Suprapubic skin (tissue), 4 donors: Measurements from ENCODE around the gene EIF4E3. TPM values are rescaled to one million over a fixed set of nuclear protein-coding genes. Genes with fewer than 3 reads are reported as not detected.

Experiments used
- DNase-seq, 2 donors: peaks; one replicate each; pipeline ENCODE4 v3.0.0-alpha.2; 2019; ENCODE audit warnings: low spot score in 2 of 2
- H3K27ac ChIP-seq: fragments of 200-600 bp; sonication (generic); one replicate; pipeline ENCODE4 v1.5.1; 2019
- H3K27me3 ChIP-seq: fragments of 200-600 bp; sonication (generic); one replicate; pipeline ENCODE4 v1.5.1; 2019
- H3K36me3 ChIP-seq: fragments of 200-600 bp; sonication (generic); one replicate; pipeline ENCODE4 v1.5.1; 2019
- H3K4me1 ChIP-seq: fragments of 200-600 bp; sonication (generic); one replicate; pipeline ENCODE4 v1.5.1; 2019
- H3K4me3 ChIP-seq: fragments of 200-600 bp; sonication (generic); one replicate; pipeline ENCODE4 v1.5.1; 2019; ENCODE audit warnings: mild to moderate bottlenecking
- H3K9me3 ChIP-seq: fragments of 200-600 bp; sonication (generic); one replicate; pipeline ENCODE4 v1.5.1; 2019
- EP300 ChIP-seq: sonication (generic); formaldehyde crosslinking; IDR thresholded peaks from one replicate; pipeline ENCODE4 v1.6.1; 2017; ENCODE audit warnings: antibody characterized with exemption
- POLR2A ChIP-seq, 2 donors: fragments of 450-650 bp; IDR thresholded peaks; one replicate each; pipeline ENCODE4 v1.6.1; 2017; ENCODE audit warnings: antibody characterized with exemption in 2 of 2, mild to moderate bottlenecking in 2 of 2, moderate library complexity in 2 of 2
- POLR2AphosphoS5 ChIP-seq, 3 donors: sonication (generic); formaldehyde crosslinking; IDR thresholded peaks; one replicate each; pipeline ENCODE4 v1.6.1; 2017; ENCODE audit warnings: antibody characterized with exemption in 3 of 3
- WGBS: methylation state at CpG from one replicate; pipeline ENCODE4 v1.1.5; 2018; 5-methylcytosine and 5-hydroxymethylcytosine counted together
- total RNA-seq, 4 donors: library from RNA; depleted of rRNA; stranded (reverse); fragments of >200 nt; gene quantifications; one replicate each; pipeline ENCODE4 v1.1.0, GENCODE V29; 2016
- TF ChIP-seq, protein P1 (sequence below), 2 donors: fragments of 200-600 bp in 1 of 2; fragments of 450-650 bp in 1 of 2; sonication (generic) in 1 of 2; IDR thresholded peaks; one replicate each; pipeline ENCODE4 v1.5.1; 2016 to 2019; ENCODE audit warnings: antibody characterized with exemption in 2 of 2, mild to moderate bottlenecking in 1 of 2, moderate library complexity in 1 of 2

Gene EIF4E3
- total RNA-seq, 4 donors from 2014 or later = 12.7 to 23.5 (median 16.0) TPM

DNA sequence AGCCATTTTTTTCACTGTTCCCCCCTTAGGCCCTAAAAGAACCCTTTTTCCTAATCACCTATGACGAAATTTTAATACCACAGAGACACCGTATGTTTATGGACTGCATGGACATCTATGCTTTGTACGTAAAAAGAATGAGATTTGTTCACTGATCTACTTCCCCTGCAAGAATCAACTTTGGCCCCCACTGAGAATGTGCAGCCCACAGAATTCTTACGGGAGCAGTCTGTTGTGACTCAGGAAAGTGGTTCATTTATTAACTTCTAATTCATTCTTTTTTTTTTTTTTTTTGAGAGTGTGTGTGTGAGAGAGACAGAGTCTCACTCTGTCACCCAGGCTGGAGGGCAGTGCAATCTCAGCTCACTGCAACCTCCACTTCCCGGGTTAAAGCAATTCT lies 17.6 kb downstream of the EIF4E3 start:
- Histone ChIP-seq H3K9me3 (no peaks in the 10 kb centered on the region), H3K4me1 (peaks cover 7% of the 10 kb centered on the region), H3K27ac (no peak overlapping the region), H3K27me3 (no peaks in the 10 kb centered on the region), H3K4me3 (no peak overlapping the region), H3K36me3 (peaks cover 9% of the 10 kb centered on the region)
- no peak for DNase-seq
- TF ChIP-seq, protein P1, sequence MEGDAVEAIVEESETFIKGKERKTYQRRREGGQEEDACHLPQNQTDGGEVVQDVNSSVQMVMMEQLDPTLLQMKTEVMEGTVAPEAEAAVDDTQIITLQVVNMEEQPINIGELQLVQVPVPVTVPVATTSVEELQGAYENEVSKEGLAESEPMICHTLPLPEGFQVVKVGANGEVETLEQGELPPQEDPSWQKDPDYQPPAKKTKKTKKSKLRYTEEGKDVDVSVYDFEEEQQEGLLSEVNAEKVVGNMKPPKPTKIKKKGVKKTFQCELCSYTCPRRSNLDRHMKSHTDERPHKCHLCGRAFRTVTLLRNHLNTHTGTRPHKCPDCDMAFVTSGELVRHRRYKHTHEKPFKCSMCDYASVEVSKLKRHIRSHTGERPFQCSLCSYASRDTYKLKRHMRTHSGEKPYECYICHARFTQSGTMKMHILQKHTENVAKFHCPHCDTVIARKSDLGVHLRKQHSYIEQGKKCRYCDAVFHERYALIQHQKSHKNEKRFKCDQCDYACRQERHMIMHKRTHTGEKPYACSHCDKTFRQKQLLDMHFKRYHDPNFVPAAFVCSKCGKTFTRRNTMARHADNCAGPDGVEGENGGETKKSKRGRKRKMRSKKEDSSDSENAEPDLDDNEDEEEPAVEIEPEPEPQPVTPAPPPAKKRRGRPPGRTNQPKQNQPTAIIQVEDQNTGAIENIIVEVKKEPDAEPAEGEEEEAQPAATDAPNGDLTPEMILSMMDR (IDR thresholded peaks at IDR 0.05) = no peak
- TF ChIP-seq POLR2AphosphoS5 (IDR thresholded peaks at IDR 0.05) (no peak), POLR2A (IDR thresholded peaks at IDR 0.05) (no peak), EP300 (no peak)
- WGBS = 93% methylated on average over 5 of the region's 5 CpGs

DNA sequence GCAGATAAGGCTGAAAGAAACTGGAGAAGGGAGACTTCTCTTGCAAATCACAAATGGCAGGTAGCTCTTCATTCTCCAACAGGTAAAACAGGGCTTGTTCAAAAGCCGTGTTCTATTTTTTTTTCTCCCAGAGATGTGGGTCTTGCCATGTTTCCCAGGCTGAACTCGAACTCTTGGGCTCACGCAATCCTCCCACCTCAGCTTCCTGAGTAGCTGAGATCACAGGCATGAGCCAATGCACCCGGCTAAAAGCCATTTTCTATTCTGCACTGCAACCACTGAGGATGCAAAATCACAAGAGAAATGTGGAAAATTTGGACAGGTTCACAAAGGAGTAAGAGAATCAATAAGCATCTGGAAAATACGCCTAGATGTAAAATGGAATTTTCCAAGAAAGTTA lies 19.5 kb downstream of the EIF4E3 start:
- Histone ChIP-seq H3K36me3 (peaks cover 9% of the 10 kb centered on the region), H3K4me1 (peaks cover 5% of the 10 kb centered on the region), H3K4me3 (no peak overlapping the region), H3K27me3 (no peaks in the 10 kb centered on the region), H3K27ac (no peak overlapping the region), H3K9me3 (no peaks in the 10 kb centered on the region)
- 97% methylated on average over 5 of the region's 5 CpGs for WGBS
- no peak for DNase-seq
- TF ChIP-seq POLR2A (IDR thresholded peaks at IDR 0.05) = no peak
- TF ChIP-seq, protein P1 (IDR thresholded peaks at IDR 0.05) = no peak
- no peak for TF ChIP-seq POLR2AphosphoS5 (IDR thresholded peaks at IDR 0.05)
- no peak for TF ChIP-seq EP300

DNA sequence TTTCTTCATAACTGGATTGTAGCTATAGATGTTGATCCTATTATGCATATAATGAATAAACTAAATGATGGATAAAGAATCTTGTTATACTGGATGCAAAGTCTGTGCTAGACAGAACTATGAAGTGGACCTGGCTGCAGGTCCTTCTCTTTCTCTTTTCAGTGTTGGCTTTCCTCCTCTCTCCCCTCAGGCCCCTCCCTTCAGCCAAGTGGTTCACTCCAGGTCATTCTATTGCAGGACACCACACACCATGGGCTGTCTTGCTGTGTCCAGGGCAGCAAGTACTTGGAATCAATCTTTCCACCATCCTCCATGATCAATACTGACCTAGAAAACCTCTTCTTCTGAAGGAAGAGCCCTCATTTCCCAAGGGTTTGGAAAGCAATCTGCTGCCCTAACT lies 20.3 kb downstream of the EIF4E3 start:
- Histone ChIP-seq H3K9me3 (no peaks in the 10 kb centered on the region), H3K27me3 (no peaks in the 10 kb centered on the region), H3K4me1 (peaks cover 5% of the 10 kb centered on the region), H3K36me3 (peaks cover 5% of the 10 kb centered on the region), H3K4me3 (no peak overlapping the region), H3K27ac (no peak overlapping the region)
- TF ChIP-seq POLR2AphosphoS5 (IDR thresholded peaks at IDR 0.05) (no peak), POLR2A (IDR thresholded peaks at IDR 0.05) (no peak), EP300 (no peak)
- TF ChIP-seq, protein P1 (IDR thresholded peaks at IDR 0.05) = no peak
- DNase-seq = no peak

DNA sequence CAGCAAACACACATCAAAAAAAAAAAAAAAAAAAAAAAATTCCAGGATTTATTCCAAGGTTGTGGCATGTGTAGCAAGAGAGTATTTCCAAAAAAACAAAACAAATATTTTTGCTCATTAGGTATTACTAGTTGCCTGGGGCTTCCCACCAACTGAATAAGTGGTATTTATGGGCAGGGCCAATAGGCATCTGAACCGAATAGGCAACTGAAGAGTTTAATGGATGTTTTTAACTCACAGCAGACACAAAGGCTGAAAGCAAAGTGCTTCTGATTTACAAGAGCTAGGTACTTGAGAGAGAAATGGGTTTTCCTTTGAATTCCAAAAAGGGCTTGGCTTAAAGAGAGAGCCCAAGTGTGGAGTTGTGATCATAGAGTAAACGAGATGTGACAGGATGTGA lies 21.4 kb downstream of the EIF4E3 start:
- Histone ChIP-seq H3K27ac (no peak overlapping the region), H3K4me1 (peaks cover 5% of the 10 kb centered on the region), H3K36me3 (peaks cover 2% of the 10 kb centered on the region), H3K9me3 (no peaks in the 10 kb centered on the region), H3K4me3 (no peak overlapping the region), H3K27me3 (no peaks in the 10 kb centered on the region)
- no peak for DNase-seq
- WGBS = 47% methylated on average over 2 of the region's 2 CpGs
- TF ChIP-seq, protein P1 (IDR thresholded peaks at IDR 0.05) = no peak
- TF ChIP-seq POLR2AphosphoS5 (IDR thresholded peaks at IDR 0.05) = no peak
- no peak for TF ChIP-seq POLR2A (IDR thresholded peaks at IDR 0.05)
- TF ChIP-seq EP300 = no peak

DNA sequence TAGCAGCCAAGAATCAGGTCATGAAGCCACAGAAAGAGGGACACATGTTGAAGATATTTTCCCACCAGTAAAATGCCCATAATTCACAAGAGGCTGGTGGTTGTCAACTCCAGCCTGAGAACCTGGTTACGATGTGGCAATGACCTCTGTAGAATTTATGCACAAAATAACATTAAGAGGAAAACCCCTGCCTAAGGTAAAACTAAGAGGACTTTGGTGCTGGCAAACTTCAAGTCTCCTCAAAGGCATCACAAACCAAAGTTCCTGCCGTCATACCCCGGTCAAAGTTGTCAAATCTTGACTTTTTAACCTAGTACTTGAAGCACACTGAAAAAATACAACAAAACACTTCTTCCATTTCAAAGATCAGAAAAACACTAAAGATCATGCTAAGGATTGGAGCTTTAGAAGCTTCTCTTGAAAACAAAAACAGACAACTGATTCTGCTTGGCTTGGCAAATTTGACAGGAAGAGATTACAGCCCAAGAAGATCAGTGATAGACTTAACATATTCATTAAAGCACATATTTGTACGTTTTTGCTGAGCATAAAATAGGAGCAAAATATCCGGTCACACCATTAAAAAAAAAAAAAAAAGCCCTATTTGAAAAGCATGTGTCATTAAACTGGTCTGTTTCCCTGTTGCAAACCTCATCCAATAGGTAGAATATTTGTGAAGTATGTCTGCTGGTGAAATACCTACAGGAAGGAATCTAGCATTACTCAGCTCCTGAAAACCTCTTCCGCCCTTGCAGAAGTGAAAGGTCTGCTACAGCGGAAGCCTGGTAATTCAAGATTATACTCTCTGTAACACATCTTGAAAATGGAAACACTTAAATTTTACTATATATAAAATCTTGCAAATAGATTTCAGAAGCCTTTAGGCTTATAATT lies 22.8 kb downstream of the EIF4E3 start:
- H3K9me3 ChIP-seq = no peaks in the 10 kb centered on the region
- TF ChIP-seq, protein P1 (IDR thresholded peaks at IDR 0.05) = no peak
- TF ChIP-seq POLR2AphosphoS5 (IDR thresholded peaks at IDR 0.05) (no peak), POLR2A (IDR thresholded peaks at IDR 0.05) (no peak), EP300 (no peak)
- no peak overlapping the region for H3K27ac ChIP-seq
- 78% methylated on average over 7 of the region's 7 CpGs for WGBS
- no peaks in the 10 kb centered on the region for H3K27me3 ChIP-seq
- DNase-seq = no peak
- no peak overlapping the region for H3K4me3 ChIP-seq
- peaks cover 5% of the 10 kb centered on the region for H3K4me1 ChIP-seq
- peaks cover 2% of the 10 kb centered on the region for H3K36me3 ChIP-seq
